Erythroblast (primary cell): ENCODE results near the gene TPT1.

ENCODE experiments used
- GATA1 ChIP-seq: IDR thresholded peaks from 2 replicates; pipeline ENCODE4 v1.6.1; 2011; ENCODE audit warnings: low read depth, mild to moderate bottlenecking, control low read depth, low read length, moderate library complexity
- POLR2A ChIP-seq: IDR thresholded peaks from 2 replicates; pipeline ENCODE4 v1.6.1; 2011; ENCODE audit warnings: mild to moderate bottlenecking, low read length

DNA sequence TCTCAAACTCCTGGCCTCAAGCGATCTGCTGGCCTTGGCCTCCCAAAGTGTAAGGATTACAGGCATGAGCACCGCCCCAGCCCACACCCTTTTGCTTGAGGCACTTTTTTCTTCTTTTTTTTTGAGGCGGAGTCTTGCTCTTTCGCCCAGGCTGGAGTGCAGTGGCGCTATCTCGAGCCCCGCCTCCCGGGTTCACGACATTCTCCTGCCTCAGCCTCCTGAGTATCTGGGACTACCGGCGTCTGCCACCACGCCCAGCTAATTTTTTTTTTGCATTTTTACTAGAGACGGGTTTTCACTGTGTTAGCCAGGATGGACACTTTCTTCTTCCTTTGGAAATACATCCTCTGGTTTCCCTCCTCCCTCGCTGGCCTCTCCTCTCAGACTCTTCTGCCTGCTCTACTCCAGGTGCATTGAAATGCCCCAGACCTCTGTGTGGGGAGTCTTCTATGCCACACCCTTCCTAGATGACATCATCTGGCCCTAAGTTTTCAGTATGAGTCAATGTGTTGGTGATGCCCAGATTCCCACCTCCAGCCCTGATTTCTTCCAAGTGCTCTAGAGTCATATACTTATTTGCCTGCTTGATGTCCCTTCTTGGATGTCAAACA is 20.7 kb upstream of the TPT1 start:
- TF ChIP-seq POLR2A, result no peak
- no peak for TF ChIP-seq GATA1
